CD4-positive, alpha-beta T cell (primary cell): ENCODE data around the gene RUNX3. TPM values are rescaled to one million over a fixed set of nuclear protein-coding genes. Genes with fewer than 3 reads are reported as not detected.

Source experiments
- ATAC-seq: fragments of 200-7000 bp; cut with Tn5 transposase; one replicate; pipeline ENCODE4 v1.10.0; 2022; ENCODE audit warnings: mild to moderate bottlenecking; ENCODE audit not compliant: poor library complexity
- CTCF ChIA-PET: fragments of 350-600 bp; sonication (Branson Sonifier 250); formaldehyde crosslinking; loops from one replicate; lab custom pipeline; 2021; ENCODE audit warnings: antibody characterized with exemption, inconsistent platforms; lab: Charles Lee
- POLR2A ChIA-PET: fragments of 350-600 bp; sonication (Branson Sonifier 250); formaldehyde crosslinking; loops from one replicate; lab custom pipeline; 2021; ENCODE audit warnings: antibody characterized with exemption, inconsistent platforms; lab: Charles Lee
- DNase-seq, 14 experiments: peaks; one replicate each; pipeline ENCODE4 v3.0.0-alpha.2; 2013 to 2020; ENCODE audit warnings: mixed read lengths in 2 of 14
- H3K27ac ChIP-seq, 2 donors: one replicate each; pipeline versions ENCODE4 v1.5.1 to v1.7.0; 2013; ENCODE audit warnings: low read length in 2 of 2, low read depth in 1 of 2, mild to moderate bottlenecking in 1 of 2
- H3K27me3 ChIP-seq, 2 experiments: 1 replicate in 1 of 2; 2 replicates in 1 of 2; pipeline versions ENCODE4 v1.6.1 to v1.7.0; 2013; ENCODE audit warnings: low read length in 2 of 2, control low read depth in 1 of 2, mild to moderate bottlenecking in 1 of 2, moderate library complexity in 1 of 2; ENCODE audit not compliant: insufficient read depth in 2 of 2, control insufficient read depth in 1 of 2
- H3K36me3 ChIP-seq: one replicate; pipeline ENCODE4 v1.6.1; 2013; ENCODE audit warnings: low read length, control low read depth; ENCODE audit not compliant: insufficient read depth
- H3K4me1 ChIP-seq: one replicate; pipeline ENCODE4 v1.6.1; 2013; ENCODE audit warnings: low read length, control low read depth; ENCODE audit not compliant: insufficient read depth
- H3K4me3 ChIP-seq: one replicate; pipeline ENCODE4 v1.5.1; 2013; ENCODE audit warnings: mild to moderate bottlenecking, low read length, moderate library complexity
- H3K9me3 ChIP-seq, 2 experiments: 1 replicate in 1 of 2; 2 replicates in 1 of 2; pipeline versions ENCODE4 v1.6.1 to v1.7.0; 2013; ENCODE audit warnings: low read length in 2 of 2, mild to moderate bottlenecking in 2 of 2, control low read depth in 1 of 2, moderate library complexity in 1 of 2; ENCODE audit not compliant: control insufficient read depth in 1 of 2, insufficient read depth in 1 of 2
- H3K27ac Mint-ChIP-seq: one replicate; pipeline ENCODE4 v1.8.0; 2020; ENCODE audit warnings: mixed read lengths
- H3K27me3 Mint-ChIP-seq: one replicate; pipeline ENCODE4 v1.8.0; 2021; ENCODE audit warnings: mixed read lengths
- H3K36me3 Mint-ChIP-seq: one replicate; pipeline ENCODE4 v1.8.0; 2021; ENCODE audit warnings: low read depth, mixed read lengths
- H3K4me1 Mint-ChIP-seq: one replicate; pipeline ENCODE4 v1.8.0; 2021; ENCODE audit warnings: low read depth, mixed read lengths
- H3K4me3 Mint-ChIP-seq: one replicate; pipeline ENCODE4 v1.8.0; 2020; ENCODE audit warnings: mild to moderate bottlenecking, mixed read lengths
- H3K9me3 Mint-ChIP-seq: one replicate; pipeline ENCODE4 v1.8.0; 2020; ENCODE audit warnings: mixed read lengths
- intact Hi-C, 2 experiments: fragments of 100-400 bp; cut with DNase I in 1 of 2; cut with micrococcal nuclease in 1 of 2; formaldehyde crosslinking; loops; one replicate each; pipeline versions ENCODE4 v1.15.1 to v1.9.0; 2023 to 2025; cut with DNase I, micrococcal nuclease
- total RNA-seq, 174 experiments: library from RNA in 2 of 174; stranded (reverse) in 2 of 174; gene quantifications; one replicate each; pipeline ENCODE4 v1.2.3 and lab custom pipeline; 2021 to 2026
- TF ChIP-seq, protein P1 (sequence below): fragments of 200-600 bp; IDR thresholded peaks from one replicate; pipeline ENCODE4 v1.8.0; 2022; ENCODE audit warnings: antibody characterized with exemption, mild to moderate bottlenecking

RUNX3 gene
- total RNA-seq, 2 experiments from 2014 or later, result 202 to 209 TPM

DNA sequence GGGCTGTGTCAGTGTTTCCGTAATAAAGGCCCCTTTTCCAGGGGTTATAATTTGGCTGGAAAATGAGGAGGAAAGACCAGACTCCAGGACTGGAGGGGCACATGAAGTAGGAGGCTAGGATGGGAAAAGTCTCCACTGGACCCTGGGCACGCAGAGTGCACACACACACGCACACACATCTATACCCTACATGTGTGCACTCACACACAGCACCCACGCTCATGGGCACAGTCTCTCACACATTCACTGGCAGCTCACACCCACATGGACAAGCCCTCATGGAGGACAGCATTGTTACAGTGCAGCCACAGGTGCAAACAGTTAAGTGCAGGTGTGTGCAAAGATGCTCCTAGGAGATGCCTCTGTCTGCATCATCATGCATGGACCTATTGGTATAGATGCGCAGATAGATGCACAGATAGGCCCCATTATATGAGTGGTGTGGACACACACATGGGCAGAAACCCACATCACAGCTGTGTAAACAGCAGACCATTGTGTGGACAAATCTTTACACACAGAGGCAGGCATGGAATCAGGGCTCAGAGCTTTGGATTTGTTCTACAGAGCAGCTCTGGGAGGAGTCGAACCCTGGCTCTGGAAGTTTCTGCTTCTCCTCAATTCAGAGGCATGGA is 9.1 kb upstream of the RUNX3 start:
- POLR2A ChIA-PET, result interaction anchor here (0.6 to 1.3 kb wide), 2 partner anchors 9 to 91 kb away, joined by 3 to 8 read pairs; partner anchors contain the start of gene RUNX3
- Histone ChIP-seq H3K27me3 (no peaks in the 10 kb centered on the region), H3K27ac (no peak overlapping the region), H3K4me3 (no peak overlapping the region), H3K4me1 (peaks cover 12% of the 10 kb centered on the region), H3K36me3 (peaks cover 4% of the 10 kb centered on the region), H3K9me3 (no peaks in the 10 kb centered on the region)
- intact Hi-C loops, result no loop called here
- TF ChIP-seq, protein P1, sequence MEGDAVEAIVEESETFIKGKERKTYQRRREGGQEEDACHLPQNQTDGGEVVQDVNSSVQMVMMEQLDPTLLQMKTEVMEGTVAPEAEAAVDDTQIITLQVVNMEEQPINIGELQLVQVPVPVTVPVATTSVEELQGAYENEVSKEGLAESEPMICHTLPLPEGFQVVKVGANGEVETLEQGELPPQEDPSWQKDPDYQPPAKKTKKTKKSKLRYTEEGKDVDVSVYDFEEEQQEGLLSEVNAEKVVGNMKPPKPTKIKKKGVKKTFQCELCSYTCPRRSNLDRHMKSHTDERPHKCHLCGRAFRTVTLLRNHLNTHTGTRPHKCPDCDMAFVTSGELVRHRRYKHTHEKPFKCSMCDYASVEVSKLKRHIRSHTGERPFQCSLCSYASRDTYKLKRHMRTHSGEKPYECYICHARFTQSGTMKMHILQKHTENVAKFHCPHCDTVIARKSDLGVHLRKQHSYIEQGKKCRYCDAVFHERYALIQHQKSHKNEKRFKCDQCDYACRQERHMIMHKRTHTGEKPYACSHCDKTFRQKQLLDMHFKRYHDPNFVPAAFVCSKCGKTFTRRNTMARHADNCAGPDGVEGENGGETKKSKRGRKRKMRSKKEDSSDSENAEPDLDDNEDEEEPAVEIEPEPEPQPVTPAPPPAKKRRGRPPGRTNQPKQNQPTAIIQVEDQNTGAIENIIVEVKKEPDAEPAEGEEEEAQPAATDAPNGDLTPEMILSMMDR, result no peak
- no peak for DNase-seq
- H3K4me1 Mint-ChIP-seq, result peaks cover 14% of the 10 kb centered on the region
- no peak overlapping the region for H3K27ac Mint-ChIP-seq
- CTCF ChIA-PET, result no interaction called here
- no peak overlapping the region for H3K4me3 Mint-ChIP-seq
- no peaks in the 10 kb centered on the region for H3K9me3 Mint-ChIP-seq
- no peaks in the 10 kb centered on the region for H3K36me3 Mint-ChIP-seq
- H3K27me3 Mint-ChIP-seq, result no peaks in the 10 kb centered on the region
- no peak for ATAC-seq

DNA sequence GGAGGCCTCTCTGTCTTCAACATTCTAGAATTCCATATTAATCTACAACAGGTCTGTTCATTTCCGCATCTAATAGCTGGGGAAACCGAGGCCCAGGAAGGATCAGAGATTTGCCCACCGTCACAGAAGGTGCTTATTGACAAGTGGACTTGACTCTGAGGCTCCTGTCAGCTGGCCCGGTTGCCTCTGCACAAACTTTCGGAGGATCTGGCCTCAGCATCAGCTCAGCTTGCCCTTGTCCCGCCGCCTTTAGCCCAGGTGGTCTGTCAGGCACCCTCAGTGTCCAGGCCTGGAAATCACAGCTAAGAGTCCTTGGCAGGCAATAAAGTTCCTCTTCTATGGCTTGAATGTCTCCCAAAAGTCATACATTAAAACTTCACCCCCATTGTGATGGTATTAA is 8.2 kb upstream of the RUNX3 start:
- CTCF ChIA-PET, result no interaction called here

DNA sequence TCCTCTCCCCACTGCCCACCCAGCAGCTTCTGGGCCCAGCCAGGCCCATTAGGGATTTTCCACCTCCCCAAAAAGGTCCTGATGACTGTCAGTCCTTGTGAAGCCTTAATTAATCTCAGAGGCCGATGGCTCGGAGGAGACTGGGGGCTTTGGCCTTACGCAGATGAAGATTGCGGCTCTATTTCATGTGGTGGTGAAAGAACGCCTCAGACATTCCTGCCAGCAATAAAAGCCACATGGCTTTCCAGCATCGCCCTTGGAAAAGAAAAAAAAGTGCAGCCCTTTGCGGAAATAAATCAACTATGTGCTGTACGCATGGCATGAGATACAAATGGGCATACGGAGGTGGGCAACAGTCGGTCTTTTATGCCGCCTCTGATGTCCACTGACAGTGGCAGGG is 6.6 kb upstream of the RUNX3 start:
- H3K4me1 Mint-ChIP-seq, result peaks cover 24% of the 10 kb centered on the region
- no peak overlapping the region for H3K27ac Mint-ChIP-seq
- no peak for DNase-seq
- no peaks in the 10 kb centered on the region for H3K27me3 Mint-ChIP-seq
- Histone ChIP-seq H3K27me3 (no peaks in the 10 kb centered on the region), H3K4me3 (no peak overlapping the region), H3K9me3 (no peaks in the 10 kb centered on the region), H3K27ac (no peak overlapping the region), H3K36me3 (peaks cover 4% of the 10 kb centered on the region), H3K4me1 (peaks cover 25% of the 10 kb centered on the region)
- no peak for ATAC-seq
- no peaks in the 10 kb centered on the region for H3K9me3 Mint-ChIP-seq
- no peaks in the 10 kb centered on the region for H3K36me3 Mint-ChIP-seq
- intact Hi-C loops, result no loop called here
- POLR2A ChIA-PET, result interaction anchor here (1.2 kb wide), 1 partner anchor 9 kb away, joined by 3 read pairs; no protein-coding TSS in a partner anchor
- CTCF ChIA-PET, result no interaction called here
- H3K4me3 Mint-ChIP-seq, result no peak overlapping the region
- TF ChIP-seq, protein P1, result no peak

More for the DNA sequence above, 8.2 kb upstream of the RUNX3 start:
- Mint-ChIP-seq H3K36me3 (no peaks in the 10 kb centered on the region), H3K27me3 (no peaks in the 10 kb centered on the region), H3K9me3 (no peaks in the 10 kb centered on the region), H3K27ac (no peak overlapping the region), H3K4me1 (peaks cover 15% of the 10 kb centered on the region), H3K4me3 (no peak overlapping the region)
- POLR2A ChIA-PET, result no interaction called here
- Histone ChIP-seq H3K9me3 (no peaks in the 10 kb centered on the region), H3K27me3 (no peaks in the 10 kb centered on the region), H3K4me1 (peaks cover 12% of the 10 kb centered on the region), H3K36me3 (peaks cover 4% of the 10 kb centered on the region), H3K4me3 (no peak overlapping the region), H3K27ac (no peak overlapping the region)
- ATAC-seq, result no peak
- TF ChIP-seq, protein P1, result no peak
- DNase-seq, result no peak
- intact Hi-C loops, result no loop called here
